ENCODE measurements around the gene RETREG1.
"Not testable (repeated sequence)": the region's sequence is repeated elsewhere in the genome, so short reads cannot be mapped to it uniquely, and the experiment has no call there.

RETREG1 gene

GRCh38 chr5:16639206-16639605, 22.4 kb upstream of the RETREG1 start:
- DNase-seq (ENCODE audit: insufficient read length, low spot score), result no peak
- TF ChIP-seq POLR2A (IDR thresholded peaks at IDR 0.05; ENCODE audit: low read depth, low read length), result no peak
- FAIRE-seq, result no peak

- no peak for TF ChIP-seq POLR2A (IDR thresholded peaks at IDR 0.05; ENCODE audit: low read depth, low read length)
- no peak for FAIRE-seq
- DNase-seq (ENCODE audit: insufficient read length, low spot score), result no peak
Observed at GRCh38 chr5:16628376-16628775, 11.6 kb upstream of the RETREG1 start.

GRCh38 chr5:16626696-16627264, 10.0 kb upstream of the RETREG1 start:
- peak; percentile 6 for FAIRE-seq
- no peak for DNase-seq (ENCODE audit: insufficient read length, low spot score)
- no peak for TF ChIP-seq POLR2A (IDR thresholded peaks at IDR 0.05; ENCODE audit: low read depth, low read length)

GRCh38 chr5:16625096-16625495, 8.3 kb upstream of the RETREG1 start:
- no peak for TF ChIP-seq POLR2A (IDR thresholded peaks at IDR 0.05; ENCODE audit: low read depth, low read length)
- FAIRE-seq, result no peak

GRCh38 chr5:16619136-16619535, 2.3 kb upstream of the RETREG1 start:
- FAIRE-seq, result no peak
- TF ChIP-seq POLR2A (IDR thresholded peaks at IDR 0.05; ENCODE audit: low read depth, low read length), result no peak
- DNase-seq (ENCODE audit: insufficient read length, low spot score), result no peak

More at GRCh38 chr5:16625096-16625495, 8.3 kb upstream of the RETREG1 start:
- no peak for DNase-seq (ENCODE audit: insufficient read length, low spot score)

- TF ChIP-seq POLR2A (IDR thresholded peaks at IDR 0.05; ENCODE audit: low read depth, low read length), result no peak
- no peak for DNase-seq (ENCODE audit: insufficient read length, low spot score)
- FAIRE-seq, result no peak
Observed at GRCh38 chr5:16618138-16618897, 1.5 kb upstream of the RETREG1 start.

- no peak for FAIRE-seq
- DNase-seq (ENCODE audit: insufficient read length, low spot score), result no peak
- no peak for TF ChIP-seq POLR2A (IDR thresholded peaks at IDR 0.05; ENCODE audit: low read depth, low read length)
Observed at GRCh38 chr5:16617274-16617968, 624 bp upstream of the RETREG1 start.

- FAIRE-seq (peak; percentile 15), DNase-seq (ENCODE audit: insufficient read length, low spot score) (no peak)
- no peak for TF ChIP-seq POLR2A (IDR thresholded peaks at IDR 0.05; ENCODE audit: low read depth, low read length)
Observed at GRCh38 chr5:16615741-16616535, 859 bp downstream of the RETREG1 start.

- DNase-seq (ENCODE audit: insufficient read length, low spot score), result no peak
- no peak for FAIRE-seq
- no peak for TF ChIP-seq POLR2A (IDR thresholded peaks at IDR 0.05; ENCODE audit: low read depth, low read length)
Observed at GRCh38 chr5:16612007-16612406, 4.8 kb downstream of the RETREG1 start.

GRCh38 chr5:16610896-16611295, 5.9 kb downstream of the RETREG1 start:
- not testable (repeated sequence) for FAIRE-seq; DNase-seq (ENCODE audit: insufficient read length, low spot score)

- no peak for FAIRE-seq
- TF ChIP-seq POLR2A (IDR thresholded peaks at IDR 0.05; ENCODE audit: low read depth, low read length), result no peak
- no peak for DNase-seq (ENCODE audit: insufficient read length, low spot score)
Observed at GRCh38 chr5:16609412-16609811, 7.4 kb downstream of the RETREG1 start.

GRCh38 chr5:16606628-16607027, 10.2 kb downstream of the RETREG1 start:
- TF ChIP-seq POLR2A (IDR thresholded peaks at IDR 0.05; ENCODE audit: low read depth, low read length), result no peak
- DNase-seq (ENCODE audit: insufficient read length, low spot score) (no peak), FAIRE-seq (no peak)

GRCh38 chr5:16603701-16604100, 13.1 kb downstream of the RETREG1 start:
- no peak for TF ChIP-seq POLR2A (IDR thresholded peaks at IDR 0.05; ENCODE audit: low read depth, low read length)
- no peak for FAIRE-seq
- DNase-seq (ENCODE audit: insufficient read length, low spot score), result no peak

- no peak for DNase-seq (ENCODE audit: insufficient read length, low spot score)
- FAIRE-seq, result no peak
- no peak for TF ChIP-seq POLR2A (IDR thresholded peaks at IDR 0.05; ENCODE audit: low read depth, low read length)
Observed at GRCh38 chr5:16603295-16603694, 13.5 kb downstream of the RETREG1 start.
